PFSK-1 (cell line): Measurements from ENCODE around the gene CYSTM1. TPM values are rescaled to one million over a fixed set of nuclear protein-coding genes. Genes with fewer than 3 reads are reported as not detected.
A peak's percentile ranks its signal among the peaks of the same experiment; 100 is the strongest.

ENCODE experiments used
- FOXP2 ChIP-seq: optimal IDR thresholded peaks from 2 replicates; pipeline ENCODE3; 2011; ENCODE audit warnings: borderline replicate concordance, control low read depth, inconsistent platforms; ENCODE audit not compliant: insufficient read depth; ENCODE audit errors: extremely low read length, extremely low read depth
- POLR2AphosphoS5 ChIP-seq: IDR thresholded peaks from 2 replicates; pipeline ENCODE4 v1.6.1; 2012; ENCODE audit warnings: low read depth, mild to moderate bottlenecking, control low read depth, low read length, moderate library complexity
- REST ChIP-seq, 2 experiments: IDR thresholded peaks; 2 replicates each; pipeline versions ENCODE4 v1.6.1 to v1.8.0; 2011 to 2012; ENCODE audit warnings: low read depth in 2 of 2, low read length in 2 of 2, control low read depth in 1 of 2, inconsistent platforms in 1 of 2, mild to moderate bottlenecking in 1 of 2, moderate library complexity in 1 of 2; ENCODE audit not compliant: insufficient read depth in 1 of 2
- SIN3A ChIP-seq: IDR thresholded peaks from 2 replicates; pipeline ENCODE4 v1.6.1; 2012; ENCODE audit warnings: mild to moderate bottlenecking, low read length, moderate library complexity, borderline replicate concordance; ENCODE audit not compliant: insufficient read depth
- TAF1 ChIP-seq: IDR thresholded peaks from 2 replicates; pipeline ENCODE4 v1.6.1; 2012; ENCODE audit warnings: low read length, control low read depth, borderline replicate concordance; ENCODE audit not compliant: insufficient read depth
- polyA plus RNA-seq: library from polyadenylated mRNA; unstranded; fragments of >200 nt; gene quantifications from one replicate; pipeline ENCODE4 v1.2.1, GENCODE V29; 2012; ENCODE audit warnings: low read depth, missing spikeins; ENCODE audit not compliant: insufficient read length

CYSTM1 gene, protein sequence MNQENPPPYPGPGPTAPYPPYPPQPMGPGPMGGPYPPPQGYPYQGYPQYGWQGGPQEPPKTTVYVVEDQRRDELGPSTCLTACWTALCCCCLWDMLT
- 175 TPM for polyA plus RNA-seq

DNA sequence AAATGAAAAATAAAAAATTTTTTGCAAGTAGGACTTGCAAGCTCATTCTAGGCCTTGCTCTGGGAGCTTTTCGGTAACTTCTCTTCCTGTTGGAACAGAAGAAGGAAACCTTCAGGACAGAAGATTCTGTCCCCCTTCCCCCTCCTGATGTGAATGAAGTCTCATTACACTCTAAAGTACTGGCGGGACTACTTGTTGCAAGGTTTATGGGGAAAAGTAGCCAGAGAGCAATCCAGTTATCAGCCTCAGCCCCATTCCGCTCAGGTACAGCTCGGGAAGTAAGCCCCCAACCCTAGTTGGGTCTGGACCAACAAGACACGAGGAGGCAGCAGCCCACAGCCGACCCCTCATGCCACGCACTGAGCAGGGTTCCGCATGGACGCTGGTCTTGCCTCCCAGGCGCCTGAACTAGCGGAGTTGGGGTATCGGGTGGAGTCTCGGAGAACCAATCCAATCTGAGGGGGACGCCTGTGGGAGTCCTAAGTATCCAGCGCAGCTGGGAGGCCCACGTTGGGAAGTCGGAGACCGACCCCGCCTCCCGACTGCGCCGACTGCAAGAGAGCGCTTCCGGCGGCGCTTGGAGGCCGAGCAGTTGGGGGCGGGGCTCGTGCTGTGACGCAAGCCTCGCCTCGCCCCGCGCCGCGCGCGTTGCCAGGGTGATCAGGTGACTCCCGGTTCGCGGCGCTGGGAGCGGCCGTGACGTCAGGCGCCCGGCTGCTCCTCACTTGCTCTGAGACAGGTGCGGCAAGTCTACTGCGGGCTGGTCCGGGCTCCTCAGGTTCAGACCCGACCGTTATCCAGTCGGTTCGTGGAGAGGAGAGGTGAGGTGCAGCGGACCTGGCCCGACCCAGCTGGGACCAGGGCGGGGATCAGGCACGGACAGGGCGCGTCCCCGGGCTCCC is at the start of gene CYSTM1:
Gene CYSTM1, plus strand, starts transcription at position 724 of the 902 bp plus-strand sequence. CDS start 19,278 bp downstream, outside the sequence.
- TF ChIP-seq SIN3A = 0 out of 2 replicates have a peak, but pooled peaks have one; percentile 9
- TF ChIP-seq FOXP2 = peak; percentile 97
- TF ChIP-seq TAF1 = peak; percentile 71; the same call in 1 of the 2 replicates
- no peak for TF ChIP-seq REST (IDR thresholded peaks at IDR 0.05; ENCODE audit: insufficient read depth in 1 of 2, low read depth in 2 of 2, low read length in 2 of 2)
- TF ChIP-seq POLR2AphosphoS5 = peak; percentile 82

DNA sequence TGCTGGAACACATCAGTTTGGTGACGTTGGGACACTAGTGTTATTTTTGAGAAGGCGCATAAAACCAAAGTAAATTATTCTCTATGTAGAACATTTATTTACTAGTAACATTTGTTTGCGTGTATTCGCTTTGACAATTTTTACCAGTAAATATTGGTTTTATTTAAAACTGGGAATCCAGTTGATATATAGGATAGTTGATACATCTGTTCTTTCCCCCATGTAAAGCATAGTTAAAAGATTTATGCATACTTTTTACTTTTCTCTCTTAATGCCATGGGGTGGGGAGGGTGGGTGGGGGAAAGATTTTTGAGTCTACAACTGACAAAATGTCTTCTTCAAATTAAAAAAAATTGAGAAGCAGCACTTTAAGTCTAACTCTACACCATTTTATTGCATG is 49.4 kb upstream of the CYSTM1 start, which contains the start of gene IGIP:
Gene IGIP, plus strand, starts transcription at position 301 of the 400 bp plus-strand sequence. CDS start 2,540 bp downstream, outside the sequence.
- no peak for TF ChIP-seq TAF1
- TF ChIP-seq POLR2AphosphoS5 = no peak
- no peak for TF ChIP-seq FOXP2
- TF ChIP-seq REST (IDR thresholded peaks at IDR 0.05; ENCODE audit: insufficient read depth in 1 of 2, low read depth in 2 of 2, low read length in 2 of 2) = no peak
- no peak for TF ChIP-seq SIN3A

DNA sequence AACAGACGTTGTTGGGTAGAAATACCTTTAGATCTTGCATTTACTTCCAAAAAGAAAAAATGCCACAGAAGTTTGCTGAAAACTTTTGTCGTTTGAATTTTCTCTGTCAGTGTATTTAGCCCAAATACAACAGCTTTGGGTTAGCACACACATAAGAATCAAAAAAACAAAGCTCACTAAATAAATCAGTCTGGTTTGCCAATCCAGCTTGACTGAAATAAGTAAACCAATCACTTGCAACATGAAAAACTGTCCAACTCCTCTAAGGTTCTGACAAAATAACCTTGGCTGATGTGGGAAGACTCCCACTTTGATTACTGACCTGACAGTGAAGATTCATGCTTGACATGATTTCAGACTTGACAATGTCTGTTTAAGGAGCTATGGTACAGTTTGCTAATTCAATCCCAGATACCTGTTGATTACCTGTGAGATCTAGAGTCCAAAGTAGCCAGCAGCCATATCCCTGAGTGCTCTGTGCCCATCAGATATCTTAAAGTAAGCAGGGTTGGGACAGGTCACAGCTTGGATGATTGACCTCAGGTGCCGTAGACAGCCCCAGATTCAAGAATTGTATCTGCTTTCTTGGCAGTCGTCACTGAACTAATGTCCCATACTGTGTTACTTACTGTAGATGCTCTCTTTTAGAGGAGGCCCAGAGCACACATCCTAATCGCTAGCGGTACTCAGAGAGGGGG is 48.5 kb upstream of the CYSTM1 start:
- TF ChIP-seq SIN3A (no peak), FOXP2 (no peak), TAF1 (no peak), REST (IDR thresholded peaks at IDR 0.05; ENCODE audit: insufficient read depth in 1 of 2, low read depth in 2 of 2, low read length in 2 of 2) (no peak), POLR2AphosphoS5 (no peak)

- TF ChIP-seq REST (IDR thresholded peaks at IDR 0.05; ENCODE audit: insufficient read depth in 1 of 2, low read depth in 2 of 2, low read length in 2 of 2) = no peak
- TF ChIP-seq POLR2AphosphoS5 = no peak
- no peak for TF ChIP-seq FOXP2
- TF ChIP-seq SIN3A = no peak
- TF ChIP-seq TAF1 = no peak
Observed at GRCh38 chr5:140128376-140128775, 46.6 kb upstream of the CYSTM1 start.
